ENCODE measurements around the gene GASK1A.

GASK1A gene

GRCh38 chr3:43073116-43073835, 94.2 kb downstream of the GASK1A start:
- no peak for DNase-seq

DNA sequence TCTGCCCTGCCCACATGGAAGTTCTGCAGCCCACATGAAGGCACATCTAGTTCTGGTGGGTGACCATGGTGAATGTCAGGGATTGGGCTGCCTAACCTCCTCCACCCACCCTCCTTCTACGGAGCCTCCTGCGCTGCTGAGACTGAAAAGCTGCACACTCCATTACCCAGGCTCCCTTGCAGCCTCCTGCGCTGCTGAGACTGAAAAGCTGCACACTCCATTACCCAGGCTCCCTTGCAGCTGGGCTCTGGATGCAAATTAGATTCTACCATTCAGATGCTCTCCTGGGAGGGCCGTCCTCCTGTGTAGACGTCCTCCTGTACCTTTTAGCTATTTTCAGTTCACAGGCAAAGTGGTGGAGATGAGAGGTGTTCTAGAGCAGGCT, 94.7 kb downstream of the GASK1A start:
- no peak for DNase-seq

DNA sequence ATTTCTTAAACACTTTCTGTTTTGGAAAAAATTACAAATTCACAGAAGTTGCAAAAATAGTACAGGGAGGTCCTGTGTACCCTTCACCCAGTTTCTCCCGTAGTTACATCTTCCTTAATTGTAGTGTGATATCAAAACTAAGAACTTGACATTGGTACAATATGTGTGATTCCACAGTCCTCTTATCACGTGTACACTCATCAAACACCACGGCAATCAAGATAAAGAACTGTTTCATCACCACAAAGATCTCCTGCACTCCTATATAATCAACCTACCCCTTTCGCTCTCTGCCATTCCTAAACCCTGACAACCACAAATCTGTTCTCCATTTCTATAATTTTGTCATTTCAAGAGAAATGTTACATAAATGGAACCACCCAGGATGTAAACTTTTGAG, 95.4 kb downstream of the GASK1A start:
- DNase-seq: no peak

- no peak for DNase-seq
These were observed 96.0 kb downstream of the GASK1A start for GRCh38 chr3:43074901-43075689.

GRCh38 chr3:43075904-43076661, 97.0 kb downstream of the GASK1A start:
- no peak for DNase-seq

GRCh38 chr3:43076857-43077256, 97.7 kb downstream of the GASK1A start:
- DNase-seq: no peak

DNA sequence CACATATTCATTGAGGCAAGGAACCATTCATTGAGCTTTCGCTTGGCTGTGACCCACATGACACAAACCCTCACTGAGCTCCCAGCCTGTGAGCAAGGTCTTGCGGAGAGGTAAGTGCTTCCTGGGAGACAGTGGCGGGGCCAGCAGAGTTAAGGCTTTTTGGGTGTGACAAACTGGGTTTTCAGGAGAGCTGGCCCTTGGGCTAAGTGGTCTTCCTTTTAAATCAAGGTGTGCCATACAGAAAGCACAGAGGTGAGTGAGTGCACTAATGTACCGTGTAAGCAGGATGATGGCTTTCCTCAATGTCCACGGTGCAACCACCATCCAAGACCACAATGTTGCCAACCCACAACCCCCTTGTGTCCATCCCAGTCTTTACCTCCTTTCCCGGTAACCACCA, 98.2 kb downstream of the GASK1A start:
- no peak for DNase-seq

- DNase-seq: no peak
These were observed 98.6 kb downstream of the GASK1A start for GRCh38 chr3:43077707-43078106.

- DNase-seq: no peak
These were observed 100.6 kb downstream of the GASK1A start for GRCh38 chr3:43079536-43080332.

DNA sequence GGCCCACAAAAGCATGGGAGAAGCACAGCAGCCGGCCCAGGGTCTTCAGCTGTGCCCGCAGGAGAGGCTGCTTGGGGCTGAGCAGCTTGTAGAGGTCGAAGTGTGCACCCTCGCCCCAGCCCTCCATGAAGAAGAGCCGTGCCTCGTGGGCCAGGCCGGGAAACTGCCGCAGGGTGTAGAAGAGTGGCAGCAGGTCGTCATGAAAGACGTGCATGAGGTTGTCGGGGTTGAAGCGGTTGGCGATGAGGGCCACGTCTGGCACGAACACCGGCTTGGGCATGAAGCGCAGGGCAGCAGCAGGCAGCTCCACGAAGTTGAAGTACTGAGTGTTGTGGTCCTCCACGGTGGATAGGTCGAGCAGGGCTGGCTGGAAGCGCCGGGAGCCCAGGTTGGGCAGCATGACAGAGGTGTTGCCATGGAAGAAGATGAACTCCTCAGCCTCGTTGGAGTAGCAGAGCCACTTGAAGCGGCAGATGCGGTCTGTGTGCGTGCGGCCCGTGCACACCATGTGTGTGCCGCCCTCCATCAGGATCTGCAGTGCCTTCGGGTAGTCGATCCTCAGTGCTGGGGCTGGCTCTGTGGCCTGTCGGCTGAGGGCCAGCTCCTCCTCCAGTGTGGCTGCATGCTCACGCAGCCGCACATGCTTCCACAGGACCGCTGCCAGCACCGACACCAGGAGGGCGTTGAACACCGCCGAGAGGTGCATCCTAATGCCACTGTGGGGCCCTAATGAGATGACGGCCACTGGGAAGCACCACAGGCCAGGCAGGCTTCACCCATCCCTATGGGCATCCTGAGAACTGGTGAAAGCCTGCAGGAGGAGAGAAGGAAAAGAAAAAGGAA, 101.8 kb downstream of the GASK1A start:
- no peak for DNase-seq

DNA sequence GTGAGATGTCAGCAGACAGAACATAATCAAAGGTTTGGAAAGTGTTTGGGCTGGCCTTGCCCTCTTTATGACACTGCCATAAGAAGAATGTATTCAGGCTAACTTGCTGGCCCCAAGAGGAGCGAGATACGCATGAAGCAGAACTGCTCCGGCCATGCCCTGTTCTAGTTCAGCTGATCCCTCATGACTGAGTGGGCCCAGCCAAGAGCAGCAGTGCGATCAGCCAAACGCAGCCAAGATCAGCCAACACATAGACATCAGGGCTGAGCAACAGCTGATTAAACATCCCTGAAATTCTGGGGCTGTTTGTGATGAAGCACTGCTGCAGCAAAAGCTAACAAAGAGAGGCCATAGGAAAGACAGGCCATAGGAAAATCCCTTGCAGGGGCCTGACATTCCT, 102.7 kb downstream of the GASK1A start:
- no peak for DNase-seq

DNA sequence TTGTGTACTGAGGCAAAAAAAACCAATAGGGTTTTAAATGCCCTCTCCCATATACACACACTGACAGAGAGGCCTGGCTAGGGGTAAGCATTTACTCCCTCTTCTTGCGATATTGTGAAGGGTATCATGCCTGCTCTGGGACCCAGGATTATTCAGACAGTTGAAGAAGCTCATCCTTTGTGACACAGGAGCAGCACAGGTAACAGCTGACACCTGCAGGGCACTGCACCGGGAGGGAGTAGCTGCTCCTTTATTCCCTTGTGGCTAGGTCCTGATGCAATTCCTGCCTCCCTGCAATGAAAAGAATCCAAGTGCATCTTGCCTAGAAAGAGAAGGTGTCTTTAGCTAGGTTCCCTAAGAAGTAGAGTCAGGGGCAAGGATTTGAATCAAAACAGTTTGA, 103.3 kb downstream of the GASK1A start:
- no peak for DNase-seq

GRCh38 chr3:43086460-43087165, 107.5 kb downstream of the GASK1A start:
- DNase-seq: no peak

DNA sequence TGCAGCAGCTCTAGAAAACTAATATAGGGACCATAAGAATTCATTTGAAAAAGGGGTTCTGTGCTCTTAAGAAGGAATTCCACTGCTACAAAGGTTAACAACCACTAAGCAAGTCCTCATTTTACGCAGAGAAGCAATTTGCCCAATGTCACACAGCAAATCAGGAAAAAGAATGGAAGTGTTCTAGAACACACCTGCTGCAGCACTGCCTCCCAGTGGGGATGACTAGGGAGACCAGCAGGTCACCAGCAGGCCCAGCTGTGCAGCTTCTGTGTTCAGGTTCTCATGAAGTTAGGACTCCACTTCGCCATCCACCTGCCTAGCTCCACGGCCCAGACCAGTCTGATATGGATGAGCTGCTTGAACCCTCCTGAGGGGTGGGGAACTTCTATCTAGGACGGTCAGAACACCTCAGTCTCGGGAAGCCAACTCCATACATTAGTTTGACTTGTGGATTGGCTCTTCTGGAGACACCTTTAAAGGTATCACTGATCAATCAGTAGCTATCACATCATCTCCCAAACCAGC, 108.2 kb downstream of the GASK1A start:
- DNase-seq: no peak

DNA sequence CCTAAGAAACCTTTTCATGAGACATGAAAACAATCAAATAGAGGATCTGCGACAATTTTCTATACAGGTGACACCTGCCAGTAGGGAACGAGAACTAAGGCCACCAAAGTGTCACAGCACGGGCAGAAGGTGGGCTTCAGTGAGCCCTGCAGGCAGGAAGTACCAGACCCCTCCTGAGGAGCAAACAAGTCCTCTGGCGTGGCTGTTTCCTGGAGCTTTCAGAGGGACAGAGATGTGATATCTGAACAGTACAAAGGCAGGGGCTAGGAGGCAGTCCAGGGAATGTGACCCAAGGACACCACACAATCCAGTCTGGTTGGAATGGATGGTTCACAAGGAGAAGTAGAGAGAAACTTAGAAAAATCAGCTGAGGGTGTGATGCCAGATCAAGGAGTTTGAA, 110.0 kb downstream of the GASK1A start:
- no peak for DNase-seq

DNA sequence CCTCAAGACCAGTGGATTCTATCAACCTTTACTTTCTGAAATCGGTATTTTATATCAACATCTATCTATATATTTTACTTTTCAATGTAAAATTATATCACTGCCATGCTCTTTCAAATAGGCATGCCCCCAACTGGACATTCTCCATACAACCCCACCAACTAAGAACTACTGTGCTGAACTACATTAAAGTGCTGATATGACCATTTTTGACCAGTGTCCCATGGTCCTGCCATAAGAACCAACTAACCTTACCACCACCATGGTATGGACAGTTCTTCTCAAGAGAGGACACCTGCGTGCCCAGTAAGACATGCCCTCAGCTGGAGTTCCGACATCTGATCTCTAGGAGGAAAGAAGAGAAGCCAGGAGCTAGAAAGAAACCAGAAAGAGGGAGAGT, 111.1 kb downstream of the GASK1A start:
- DNase-seq: no peak

DNA sequence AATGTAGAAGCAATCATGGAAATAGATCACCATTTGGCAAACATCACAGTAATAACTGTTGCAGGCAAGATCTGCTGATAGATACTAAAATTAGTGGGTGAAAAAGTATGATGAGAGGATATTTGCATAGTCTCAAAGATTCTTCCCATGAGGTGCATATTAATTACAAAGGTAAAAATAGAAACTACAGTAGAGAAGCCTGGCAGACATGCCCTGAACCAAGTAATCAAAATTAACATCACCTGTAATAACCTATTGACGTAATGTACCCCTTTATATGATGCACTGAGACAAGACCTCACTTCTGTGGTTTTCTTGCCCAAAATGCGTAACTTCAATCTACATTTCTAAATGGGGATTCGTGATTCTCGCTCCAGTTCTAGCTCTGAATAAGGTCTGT, 112.4 kb downstream of the GASK1A start:
- no peak for DNase-seq

DNA sequence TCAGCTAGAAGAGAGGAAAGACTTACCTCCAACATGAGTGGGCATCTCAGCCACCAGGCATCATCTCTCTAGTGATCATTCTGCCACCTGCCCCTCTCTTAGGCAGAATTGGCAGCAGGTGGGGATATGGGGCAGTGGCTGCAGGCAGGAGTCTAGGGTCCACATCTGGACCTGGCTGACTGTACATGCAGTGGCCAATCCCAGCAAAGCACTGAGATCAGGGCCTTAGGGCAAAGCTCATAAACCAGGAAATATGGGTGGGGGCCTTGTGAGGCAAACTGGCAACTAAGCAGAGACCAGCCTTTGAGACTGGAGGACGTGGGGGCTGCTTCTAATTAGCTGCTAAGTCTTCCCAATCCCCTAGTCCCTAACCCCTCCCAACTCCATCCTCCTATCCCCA, 113.9 kb downstream of the GASK1A start:
- no peak for DNase-seq

DNA sequence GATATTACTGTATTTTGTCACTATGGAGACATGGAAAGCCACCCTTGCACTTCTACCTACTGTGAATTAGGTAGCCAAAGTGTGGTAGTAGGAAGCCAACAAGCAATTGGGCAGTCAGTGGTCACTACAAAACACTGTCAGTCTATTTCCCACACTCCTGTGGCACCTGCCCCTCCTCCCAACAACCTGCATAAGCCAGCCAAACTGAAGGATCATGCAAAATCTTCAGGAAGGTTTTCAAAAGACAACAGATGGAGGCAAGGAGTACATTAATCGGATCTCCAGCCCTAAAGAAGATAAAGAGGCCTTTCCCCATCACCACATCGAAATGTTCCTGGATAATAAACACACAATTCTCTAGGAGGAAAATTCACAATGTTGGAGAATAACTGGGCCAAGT, 114.9 kb downstream of the GASK1A start:
- no peak for DNase-seq

DNA sequence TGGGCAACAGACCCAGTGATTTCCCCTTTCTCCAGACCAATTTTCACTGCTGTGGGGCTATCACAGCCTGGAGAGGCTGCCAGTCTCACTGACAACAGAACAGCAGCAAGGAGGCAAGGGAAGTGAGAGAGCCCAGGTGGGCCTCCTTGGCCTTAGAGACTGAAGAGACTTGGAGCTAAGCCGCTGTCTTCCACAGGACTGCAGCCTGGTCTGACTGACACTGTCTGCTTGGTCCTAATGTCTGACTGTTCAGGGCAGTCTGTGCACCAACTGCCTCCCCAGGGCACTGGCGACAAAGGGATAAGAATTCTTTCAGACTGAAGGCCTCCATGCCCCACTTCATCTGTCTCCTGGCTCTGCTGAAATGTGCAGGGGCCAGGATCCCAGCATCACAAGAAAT, 115.3 kb downstream of the GASK1A start:
- DNase-seq: no peak

DNA sequence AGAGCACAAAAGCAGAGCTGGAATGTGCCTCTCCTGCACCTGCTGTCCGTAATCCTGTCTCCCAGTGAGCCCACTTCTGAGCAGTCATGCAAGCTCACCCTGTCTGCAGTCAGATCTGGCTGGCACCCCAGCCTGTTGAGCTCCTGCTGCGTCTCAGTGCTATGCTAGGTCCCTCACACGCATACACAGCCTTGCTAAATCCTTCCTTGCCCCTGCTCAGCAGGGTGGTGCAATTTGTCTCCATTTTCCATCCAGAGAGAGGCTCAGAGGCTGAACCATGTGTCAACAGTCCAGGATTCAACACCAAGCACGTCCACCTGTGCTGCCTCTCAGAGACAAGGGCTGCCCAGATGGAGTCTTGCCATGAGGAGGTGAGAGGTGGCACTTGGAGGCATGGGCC, 115.7 kb downstream of the GASK1A start:
- DNase-seq: no peak

All from NCI-H69 (cell line).